HEK293 (cell line): ENCODE data around the gene ACP7.

ENCODE experiments used
- CTCF ChIP-seq: fragments of 450-650 bp; formaldehyde crosslinking; IDR thresholded peaks from 2 replicates; pipeline ENCODE4 v1.5.1; 2016; ENCODE audit warnings: missing biosample characterization, missing genetic modification characterization
- FEZF1 ChIP-seq: fragments of 450-650 bp; formaldehyde crosslinking; IDR thresholded peaks from 2 replicates; pipeline ENCODE4 v1.5.1; 2016; ENCODE audit warnings: missing biosample characterization, missing genetic modification characterization
- GFI1B ChIP-seq: fragments of 450-650 bp; formaldehyde crosslinking; IDR thresholded peaks from 2 replicates; pipeline ENCODE4 v1.5.1; 2016; ENCODE audit warnings: missing biosample characterization, missing genetic modification characterization
- KLF16 ChIP-seq: fragments of 450-650 bp; formaldehyde crosslinking; IDR thresholded peaks from 2 replicates; pipeline ENCODE4 v1.5.1; 2017; ENCODE audit warnings: missing biosample characterization, missing genetic modification characterization
- MZF1 ChIP-seq: fragments of 450-650 bp; formaldehyde crosslinking; IDR thresholded peaks from 2 replicates; pipeline ENCODE4 v1.5.1; 2017; ENCODE audit warnings: missing biosample characterization, missing genetic modification characterization, borderline replicate concordance
- PRDM2 ChIP-seq: fragments of 450-650 bp; formaldehyde crosslinking; IDR thresholded peaks from 2 replicates; pipeline ENCODE4 v1.5.1; 2016; ENCODE audit warnings: missing biosample characterization, missing genetic modification characterization, borderline replicate concordance
- ZEB2 ChIP-seq: fragments of 450-650 bp; formaldehyde crosslinking; IDR thresholded peaks from 2 replicates; pipeline ENCODE4 v1.5.1; 2016; ENCODE audit warnings: missing biosample characterization, missing genetic modification characterization
- ZIC2 ChIP-seq: fragments of 450-650 bp; formaldehyde crosslinking; IDR thresholded peaks from 2 replicates; pipeline ENCODE4 v1.5.1; 2016; ENCODE audit warnings: missing biosample characterization, missing genetic modification characterization
- ZNF112 ChIP-seq: fragments of 450-650 bp; formaldehyde crosslinking; IDR thresholded peaks from 2 replicates; pipeline ENCODE4 v1.5.0; 2017; ENCODE audit warnings: missing biosample characterization, missing genetic modification characterization
- ZNF26 ChIP-seq: fragments of 450-650 bp; formaldehyde crosslinking; IDR thresholded peaks from 2 replicates; pipeline ENCODE4 v1.5.1; 2016; ENCODE audit warnings: missing biosample characterization, missing genetic modification characterization
- ZNF341 ChIP-seq: fragments of 450-650 bp; formaldehyde crosslinking; IDR thresholded peaks from 2 replicates; pipeline ENCODE4; 2016; ENCODE audit warnings: low read depth, missing biosample characterization, missing genetic modification characterization
- ZNF394 ChIP-seq: fragments of 450-650 bp; formaldehyde crosslinking; IDR thresholded peaks from 2 replicates; pipeline ENCODE4 v1.5.1; 2016; ENCODE audit warnings: missing biosample characterization, missing genetic modification characterization, mild to moderate bottlenecking, moderate library complexity, borderline replicate concordance
- ZNF501 ChIP-seq: fragments of 450-650 bp; formaldehyde crosslinking; IDR thresholded peaks from 2 replicates; pipeline ENCODE4 v1.5.1; 2016; ENCODE audit warnings: missing biosample characterization, missing genetic modification characterization
- ZNF510 ChIP-seq: fragments of 450-650 bp; formaldehyde crosslinking; IDR thresholded peaks from 2 replicates; pipeline ENCODE4 v1.5.1; 2018; ENCODE audit warnings: mild to moderate bottlenecking, missing genetic modification characterization, missing biosample characterization; ENCODE audit not compliant: insufficient replicate concordance
- ZNF514 ChIP-seq: fragments of 450-650 bp; formaldehyde crosslinking; IDR thresholded peaks from 2 replicates; pipeline ENCODE4 v1.5.1; 2016; ENCODE audit warnings: missing biosample characterization, missing genetic modification characterization
- ZNF530 ChIP-seq: fragments of 450-650 bp; formaldehyde crosslinking; IDR thresholded peaks from 2 replicates; pipeline ENCODE4 v1.5.1; 2016; ENCODE audit warnings: low read depth, missing biosample characterization, missing genetic modification characterization
- ZNF571 ChIP-seq: fragments of 450-650 bp; formaldehyde crosslinking; IDR thresholded peaks from 2 replicates; pipeline ENCODE4 v1.5.0; 2017; ENCODE audit warnings: missing biosample characterization, missing genetic modification characterization
- ZNF624 ChIP-seq: fragments of 450-650 bp; formaldehyde crosslinking; IDR thresholded peaks from 2 replicates; pipeline ENCODE4 v1.5.1; 2017; ENCODE audit warnings: missing biosample characterization, missing genetic modification characterization
- ZNF658 ChIP-seq: fragments of 450-650 bp; formaldehyde crosslinking; IDR thresholded peaks from 2 replicates; pipeline ENCODE4; 2016; ENCODE audit warnings: missing biosample characterization, missing genetic modification characterization
- ZNF768 ChIP-seq: fragments of 450-650 bp; formaldehyde crosslinking; IDR thresholded peaks from 2 replicates; pipeline ENCODE4 v1.5.1; 2018; ENCODE audit warnings: missing biosample characterization, mild to moderate bottlenecking, missing genetic modification characterization
- ZNF776 ChIP-seq: fragments of 450-650 bp; formaldehyde crosslinking; IDR thresholded peaks from 2 replicates; pipeline ENCODE4 v1.5.0; 2017; ENCODE audit warnings: missing biosample characterization, missing genetic modification characterization, borderline replicate concordance
- ZSCAN5A ChIP-seq: fragments of 450-650 bp; formaldehyde crosslinking; IDR thresholded peaks from 2 replicates; pipeline ENCODE4 v1.5.1; 2016; ENCODE audit warnings: missing biosample characterization, missing genetic modification characterization
- TF ChIP-seq, protein P1 (sequence below): fragments of 450-650 bp; formaldehyde crosslinking; IDR thresholded peaks from 2 replicates; pipeline ENCODE4 v1.5.1; 2016; ENCODE audit warnings: missing biosample characterization, missing genetic modification characterization, low read depth
- TF ChIP-seq, protein P2 (sequence below): fragments of 450-650 bp; formaldehyde crosslinking; IDR thresholded peaks from 2 replicates; pipeline ENCODE4 v1.5.1; 2016; ENCODE audit warnings: missing biosample characterization, missing genetic modification characterization

Gene ACP7

DNA sequence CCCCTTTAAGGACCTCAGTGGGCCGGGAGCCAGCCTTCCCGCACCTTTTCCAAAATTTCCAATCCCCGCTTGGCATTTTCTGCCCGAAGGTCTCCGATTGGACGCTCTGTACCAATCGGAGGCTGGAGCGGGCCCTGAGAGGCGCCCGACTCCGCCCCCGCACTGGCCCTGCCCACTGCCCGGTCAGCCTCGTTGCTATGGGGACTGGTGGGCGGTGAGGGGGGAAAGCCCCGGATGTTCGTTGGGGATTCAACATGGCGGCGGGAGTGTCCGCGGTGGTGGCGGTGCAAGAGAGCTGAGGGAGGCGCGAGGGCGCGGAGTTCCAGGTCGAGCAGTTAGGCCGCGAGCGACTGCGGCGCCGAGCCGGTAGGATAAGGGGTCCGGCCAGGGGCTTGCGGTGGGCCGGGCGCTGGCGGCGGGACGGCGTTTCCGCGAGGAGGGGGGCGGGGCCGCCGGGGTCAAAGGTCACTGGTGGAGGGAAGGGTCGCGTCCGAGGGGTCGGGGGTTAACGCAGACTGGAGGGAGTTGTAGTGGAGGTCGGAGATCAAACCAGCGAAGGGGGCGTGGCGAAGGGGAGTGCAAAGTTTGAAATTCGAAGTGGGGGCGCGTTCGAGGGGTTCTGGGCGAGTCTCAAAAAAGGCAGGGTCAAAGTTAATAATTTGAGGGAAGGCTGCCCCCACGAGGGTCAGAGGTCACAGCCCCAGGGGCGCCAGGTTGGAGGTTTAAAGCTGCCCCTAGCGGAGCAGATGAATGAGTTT is 41.6 kb downstream of the ACP7 start, which contains the start of gene PAK4 (continued):
- TF ChIP-seq ZNF510 (no peak), ZNF112 (tag by site-specific recombination) (no peak), ZNF624 (tag by site-specific recombination) (peak; percentile 71; the same call in 1 of the 2 replicates), ZNF776 (tag by site-specific recombination) (no peak), ZNF768 (tag by site-specific recombination) (no peak; the same call in 1 of the 2 replicates), ZSCAN5A (tag by site-specific recombination) (peak; percentile 97), ZNF341 (tag by site-specific recombination) (0 out of 2 replicates have a peak, but pooled peaks have one; percentile 22), ZNF394 (tag by site-specific recombination) (peak; percentile 76), CTCF (tag by site-specific recombination) (peak; percentile 91), ZEB2 (tag by site-specific recombination) (peak; percentile 72; the same call in 1 of the 2 replicates), GFI1B (tag by site-specific recombination) (peak; percentile 68; the same call in 1 of the 2 replicates), MZF1 (tag by site-specific recombination) (peak; percentile 64), ZNF571 (tag by site-specific recombination) (no peak), ZNF26 (tag by site-specific recombination) (no peak), ZNF530 (no peak), KLF16 (tag by site-specific recombination) (peak; percentile 100), ZNF501 (tag by site-specific recombination) (peak; percentile 99; the same call in 1 of the 2 replicates), PRDM2 (tag by site-specific recombination) (0 out of 2 replicates have a peak, but pooled peaks have one; percentile 89), ZIC2 (no peak; the same call in 1 of the 2 replicates), ZNF658 (tag by site-specific recombination) (no peak), ZNF514 (no peak), FEZF1 (tag by site-specific recombination) (peak; percentile 28; the same call in 1 of the 2 replicates)
- TF ChIP-seq, protein P1, sequence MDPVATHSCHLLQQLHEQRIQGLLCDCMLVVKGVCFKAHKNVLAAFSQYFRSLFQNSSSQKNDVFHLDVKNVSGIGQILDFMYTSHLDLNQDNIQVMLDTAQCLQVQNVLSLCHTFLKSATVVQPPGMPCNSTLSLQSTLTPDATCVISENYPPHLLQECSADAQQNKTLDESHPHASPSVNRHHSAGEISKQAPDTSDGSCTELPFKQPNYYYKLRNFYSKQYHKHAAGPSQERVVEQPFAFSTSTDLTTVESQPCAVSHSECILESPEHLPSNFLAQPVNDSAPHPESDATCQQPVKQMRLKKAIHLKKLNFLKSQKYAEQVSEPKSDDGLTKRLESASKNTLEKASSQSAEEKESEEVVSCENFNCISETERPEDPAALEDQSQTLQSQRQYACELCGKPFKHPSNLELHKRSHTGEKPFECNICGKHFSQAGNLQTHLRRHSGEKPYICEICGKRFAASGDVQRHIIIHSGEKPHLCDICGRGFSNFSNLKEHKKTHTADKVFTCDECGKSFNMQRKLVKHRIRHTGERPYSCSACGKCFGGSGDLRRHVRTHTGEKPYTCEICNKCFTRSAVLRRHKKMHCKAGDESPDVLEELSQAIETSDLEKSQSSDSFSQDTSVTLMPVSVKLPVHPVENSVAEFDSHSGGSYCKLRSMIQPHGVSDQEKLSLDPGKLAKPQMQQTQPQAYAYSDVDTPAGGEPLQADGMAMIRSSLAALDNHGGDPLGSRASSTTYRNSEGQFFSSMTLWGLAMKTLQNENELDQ (tag by site-specific recombination), result peak; percentile 8; the same call in 1 of the 2 replicates
- TF ChIP-seq, protein P2, sequence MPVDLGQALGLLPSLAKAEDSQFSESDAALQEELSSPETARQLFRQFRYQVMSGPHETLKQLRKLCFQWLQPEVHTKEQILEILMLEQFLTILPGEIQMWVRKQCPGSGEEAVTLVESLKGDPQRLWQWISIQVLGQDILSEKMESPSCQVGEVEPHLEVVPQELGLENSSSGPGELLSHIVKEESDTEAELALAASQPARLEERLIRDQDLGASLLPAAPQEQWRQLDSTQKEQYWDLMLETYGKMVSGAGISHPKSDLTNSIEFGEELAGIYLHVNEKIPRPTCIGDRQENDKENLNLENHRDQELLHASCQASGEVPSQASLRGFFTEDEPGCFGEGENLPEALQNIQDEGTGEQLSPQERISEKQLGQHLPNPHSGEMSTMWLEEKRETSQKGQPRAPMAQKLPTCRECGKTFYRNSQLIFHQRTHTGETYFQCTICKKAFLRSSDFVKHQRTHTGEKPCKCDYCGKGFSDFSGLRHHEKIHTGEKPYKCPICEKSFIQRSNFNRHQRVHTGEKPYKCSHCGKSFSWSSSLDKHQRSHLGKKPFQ (tag by site-specific recombination), result peak; percentile 44; the same call in 1 of the 2 replicates
